ENCODE data around the gene CARD19. TPM values are rescaled to one million over a fixed set of nuclear protein-coding genes. Genes with fewer than 3 reads are reported as not detected.
"Not testable (repeated sequence)": the region's sequence is repeated elsewhere in the genome, so short reads cannot be mapped to it uniquely, and the experiment has no call there.

Gene CARD19
- total and polyA plus RNA-seq, 8 donors = 4.3 to 20.4 (median 8.1) TPM

DNA sequence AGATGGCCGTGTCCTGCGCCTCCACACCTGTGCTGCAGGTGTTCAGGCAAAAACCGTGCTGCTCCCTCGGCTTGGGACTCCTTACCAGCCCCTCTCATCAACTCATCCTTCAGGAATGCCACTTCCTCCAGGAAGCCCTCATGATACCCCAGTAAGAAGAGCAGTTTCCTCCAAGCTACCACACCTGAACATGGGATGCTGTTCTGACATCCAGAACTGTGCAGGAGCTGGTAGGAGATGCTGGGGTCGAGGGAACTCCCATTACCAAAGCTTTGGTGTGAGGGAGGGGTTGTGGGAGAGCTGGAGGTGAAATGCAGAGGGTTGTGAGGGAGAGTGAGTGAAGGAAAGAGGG lies 18.9 kb downstream of the CARD19 start:
- peak in 1 of 6 donors; percentile 10 for DNase-seq
- no peaks in the 10 kb centered on the region for H3K9me3 ChIP-seq
- H3K36me3 ChIP-seq = no peaks in the 10 kb centered on the region
- no peak for ATAC-seq
- H3K27ac ChIP-seq = no peak overlapping the region
- peaks cover 0 to 3% (median 0%) of the 10 kb centered on the region in 3 donors for H3K4me1 ChIP-seq
- TF ChIP-seq CTCF (IDR thresholded peaks at IDR 0.05) = no peak
- intact Hi-C loops (cut with DNase I) = no loop called here
- 78 to 83% methylated on average over 5 of the region's 5 CpGs for WGBS, 2 donors
- FAIRE-seq = no peak
- no peak overlapping the region for H3K4me3 ChIP-seq
- H3K27me3 ChIP-seq = no peaks in the 10 kb centered on the region

DNA sequence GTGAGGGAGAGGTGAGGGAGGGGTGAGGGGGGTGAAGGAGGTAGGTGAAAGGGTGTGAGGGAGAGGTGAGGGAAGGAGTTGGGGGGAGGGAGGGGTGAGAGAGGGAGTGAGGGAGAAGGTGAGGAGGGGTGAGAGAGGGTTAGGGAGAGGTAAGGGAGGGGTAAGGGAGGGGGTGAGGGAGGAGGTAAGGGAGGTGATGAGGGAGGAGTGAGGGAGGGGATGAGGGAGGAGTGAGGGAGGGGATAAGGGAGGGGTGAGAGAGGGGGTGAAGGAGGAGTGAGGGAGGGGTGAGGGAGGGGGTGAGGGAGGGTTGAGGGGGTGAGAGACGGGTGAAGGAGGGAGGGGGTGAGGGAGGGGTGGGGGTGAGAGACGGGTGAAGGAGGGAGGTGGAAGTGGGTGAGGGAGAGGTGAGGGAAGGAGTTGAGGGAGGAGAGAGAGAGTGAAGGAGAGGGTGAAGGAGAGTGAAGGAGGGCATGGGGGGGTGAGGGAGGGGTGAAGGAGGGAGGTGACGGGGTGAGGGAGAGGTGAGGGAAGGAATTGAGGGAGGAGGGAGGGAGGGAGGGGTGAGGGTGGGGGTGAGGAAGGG lies 19.6 kb downstream of the CARD19 start:
- no peaks in the 10 kb centered on the region for H3K36me3 ChIP-seq
- peaks cover 3 to 8% (median 4%) of the 10 kb centered on the region in 3 donors for H3K4me1 ChIP-seq
- intact Hi-C loops (cut with DNase I) = no loop called here
- no peaks in the 10 kb centered on the region for H3K9me3 ChIP-seq
- 14 to 34% methylated on average over 2 to 3 of the region's 3 CpGs for WGBS, 2 donors
- no peaks in the 10 kb centered on the region for H3K27me3 ChIP-seq
- no peak for ATAC-seq
- no peak overlapping the region for H3K27ac ChIP-seq
- no peak for FAIRE-seq
- no peak for TF ChIP-seq CTCF (IDR thresholded peaks at IDR 0.05)
- peak in 3 of 6 donors; percentile 1 to 18 (median 2) for DNase-seq
- no peak overlapping the region for H3K4me3 ChIP-seq

GRCh38 chr9:93116072-93116961 lies 20.3 kb downstream of the CARD19 start:
- no peak for TF ChIP-seq CTCF (IDR thresholded peaks at IDR 0.05)
- intact Hi-C loops (cut with DNase I) = no loop called here
- DNase-seq (peak; percentile 10 to 75 (median 51)), FAIRE-seq (no peak), ATAC-seq (peak in 3 of 4 donors; percentile 49 to 59 (median 58))
- H3K4me1 ChIP-seq = peaks cover 3 to 9% (median 4%) of the 10 kb centered on the region in 3 donors
- H3K27me3 ChIP-seq = no peaks in the 10 kb centered on the region
- WGBS, 2 donors = 66 to 68% methylated on average over 17 of the region's 17 CpGs
- peaks cover 0 to 3% (median 2%) of the 10 kb centered on the region in 3 donors for H3K36me3 ChIP-seq
- H3K4me3 ChIP-seq = no peak overlapping the region
- peak overlapping the region in 2 of 4 donors; percentile 69 to 72 for H3K27ac ChIP-seq
- no peaks in the 10 kb centered on the region for H3K9me3 ChIP-seq

DNA sequence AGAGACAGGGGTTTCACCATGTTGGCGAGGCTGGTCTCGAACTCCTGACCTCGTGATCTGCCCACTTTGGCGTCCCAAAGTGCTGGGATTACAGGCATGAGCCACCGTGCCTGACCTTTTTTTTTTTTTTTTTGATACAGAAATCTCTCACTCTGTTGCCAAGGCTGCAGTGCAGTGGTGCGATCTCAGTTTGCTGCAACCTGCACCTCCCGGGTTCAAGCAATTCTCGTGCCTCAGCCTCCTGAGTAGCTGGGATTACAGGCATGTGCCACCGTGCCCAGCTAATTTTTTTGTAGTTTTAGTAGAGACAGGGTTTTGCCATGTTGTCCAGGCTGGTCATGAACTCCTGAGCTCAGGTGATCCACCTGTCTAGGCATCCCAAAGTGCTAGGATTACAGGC lies 21.5 kb downstream of the CARD19 start:
- H3K4me1 ChIP-seq; H3K27ac ChIP-seq; H3K36me3 ChIP-seq; ATAC-seq; H3K27me3 ChIP-seq; H3K4me3 ChIP-seq; intact Hi-C loops (cut with DNase I); H3K9me3 ChIP-seq; FAIRE-seq: not testable (repeated sequence)
- DNase-seq = peak in 3 of 6 donors; percentile 0 to 3 (median 2)
- 86 to 92% methylated on average over 8 to 9 of the region's 9 CpGs for WGBS, 2 donors

GRCh38 chr9:93117924-93118862 lies 22.2 kb downstream of the CARD19 start:
- Histone ChIP-seq H3K27ac (no peak overlapping the region), H3K4me1 (peaks cover 3 to 9% (median 4%) of the 10 kb centered on the region in 3 donors), H3K9me3 (no peaks in the 10 kb centered on the region), H3K36me3 (peaks cover 0 to 10% (median 6%) of the 10 kb centered on the region in 3 donors), H3K27me3 (no peaks in the 10 kb centered on the region), H3K4me3 (no peak overlapping the region)
- no peak for TF ChIP-seq CTCF (IDR thresholded peaks at IDR 0.05)
- FAIRE-seq (no peak), DNase-seq (peak in 4 of 6 donors; percentile 10 to 43 (median 20)), ATAC-seq (no peak)
- intact Hi-C loops (cut with DNase I) = no loop called here
- 85% methylated on average over 12 of the region's 12 CpGs for WGBS, 2 donors

Data from pancreas (tissue), 10 donors.